DND-41 (cell line): ENCODE results near the gene HOXD4.

Experiments
- ATAC-seq: fragments of 200-7000 bp; cut with Tn5 transposase; 3 replicates; pipeline ENCODE4 v1.9.1; 2021; ENCODE audit warnings: low read depth; ENCODE audit not compliant: insufficient read depth
- DNase-seq: peaks from one replicate; pipeline ENCODE4 v3.0.0-alpha.2; 2020
- H2AFZ ChIP-seq: 2 replicates; pipeline ENCODE4 v1.6.0; 2012; ENCODE audit warnings: low read depth, low read length
- H3K27ac ChIP-seq: 2 replicates; pipeline ENCODE4 v1.5.1; 2012; ENCODE audit warnings: low read length, inconsistent platforms
- H3K27me3 ChIP-seq: fragments of 200-600 bp; sonication (generic); 2 replicates; pipeline ENCODE4 v1.6.0; 2012; ENCODE audit warnings: low read length, mild to moderate bottlenecking, inconsistent platforms; ENCODE audit not compliant: insufficient read depth, poor library complexity
- H3K36me3 ChIP-seq: 2 replicates; pipeline ENCODE4 v1.5.1; 2012; ENCODE audit warnings: low read length, inconsistent platforms; ENCODE audit not compliant: insufficient read depth
- H3K4me1 ChIP-seq: 2 replicates; pipeline ENCODE4 v1.5.1; 2012; ENCODE audit warnings: mild to moderate bottlenecking, low read length; ENCODE audit not compliant: insufficient read depth
- H3K4me2 ChIP-seq: 2 replicates; pipeline ENCODE4 v1.6.0; 2012; ENCODE audit warnings: mild to moderate bottlenecking, moderate library complexity, low read length, inconsistent platforms; ENCODE audit not compliant: insufficient read depth
- H3K4me3 ChIP-seq, 2 experiments: fragments of 200-600 bp in 1 of 2; shearing (Covaris generic) in 1 of 2; 2 replicates each; pipeline ENCODE4 v1.5.1; 2012 to 2016; ENCODE audit warnings: inconsistent platforms in 2 of 2, low read length in 2 of 2, mild to moderate bottlenecking in 2 of 2, low read depth in 1 of 2, moderate library complexity in 1 of 2
- H3K79me2 ChIP-seq: 2 replicates; pipeline ENCODE4 v1.6.0; 2012; ENCODE audit warnings: low read length, inconsistent platforms; ENCODE audit not compliant: insufficient read depth
- H3K9ac ChIP-seq: 2 replicates; pipeline ENCODE4 v1.6.0; 2012; ENCODE audit warnings: low read depth, mild to moderate bottlenecking, inconsistent platforms, low read length, moderate library complexity
- H3K9me3 ChIP-seq: 2 replicates; pipeline ENCODE4 v1.5.1; 2012; ENCODE audit warnings: low read length, moderate library complexity, mild to moderate bottlenecking, inconsistent platforms; ENCODE audit not compliant: insufficient read depth, severe bottlenecking
- H4K20me1 ChIP-seq: 2 replicates; pipeline ENCODE4 v1.6.0; 2012; ENCODE audit warnings: low read length; ENCODE audit not compliant: insufficient read depth
- EZH2 ChIP-seq: IDR thresholded peaks from 3 replicates; pipeline ENCODE4 v1.6.1; 2012; ENCODE audit warnings: borderline replicate concordance, low read depth, mild to moderate bottlenecking, moderate library complexity, low read length, inconsistent platforms; ENCODE audit not compliant: severe bottlenecking
- TF ChIP-seq, protein P1 (sequence below): IDR thresholded peaks from 2 replicates; pipeline ENCODE4 v1.5.1; 2012; ENCODE audit warnings: borderline replicate concordance, low read length, moderate library complexity, mild to moderate bottlenecking; ENCODE audit not compliant: poor library complexity, severe bottlenecking; ENCODE audit errors: extremely low read depth

Gene HOXD4

DNA sequence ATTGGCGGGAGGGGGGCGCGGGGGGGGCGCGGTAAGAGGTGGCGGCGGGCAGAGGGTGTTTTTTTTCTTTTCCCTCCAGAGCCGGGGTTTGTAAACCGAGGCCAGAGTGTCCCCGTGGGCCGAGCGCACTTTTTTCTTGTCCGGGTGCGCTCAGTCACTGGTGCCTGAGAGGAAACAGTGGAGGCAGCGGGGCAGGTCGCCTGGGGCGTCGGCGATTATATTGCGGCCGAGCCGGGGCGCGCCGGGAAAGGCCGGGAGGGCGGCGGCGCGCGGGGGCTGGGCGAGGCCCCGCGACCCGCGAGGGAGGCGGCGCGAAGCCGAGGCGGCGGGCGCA is 21.6 kb upstream of the HOXD4 start:
- ATAC-seq (no peak), DNase-seq (no peak)
- peaks cover 10% of the 10 kb centered on the region for H3K27me3 ChIP-seq
- H4K20me1 ChIP-seq, result no peaks in the 10 kb centered on the region
- peaks cover 4% of the 10 kb centered on the region; the same call in 1 of the 2 replicates for H3K4me1 ChIP-seq
- H3K36me3 ChIP-seq, result no peaks in the 10 kb centered on the region
- no peak overlapping the region for H3K27ac ChIP-seq
- no peaks in the 10 kb centered on the region for H3K9me3 ChIP-seq
- no peak overlapping the region for H3K9ac ChIP-seq
- H3K79me2 ChIP-seq, result no peaks in the 10 kb centered on the region
- H3K4me2 ChIP-seq, result no peak overlapping the region
- TF ChIP-seq, protein P1, sequence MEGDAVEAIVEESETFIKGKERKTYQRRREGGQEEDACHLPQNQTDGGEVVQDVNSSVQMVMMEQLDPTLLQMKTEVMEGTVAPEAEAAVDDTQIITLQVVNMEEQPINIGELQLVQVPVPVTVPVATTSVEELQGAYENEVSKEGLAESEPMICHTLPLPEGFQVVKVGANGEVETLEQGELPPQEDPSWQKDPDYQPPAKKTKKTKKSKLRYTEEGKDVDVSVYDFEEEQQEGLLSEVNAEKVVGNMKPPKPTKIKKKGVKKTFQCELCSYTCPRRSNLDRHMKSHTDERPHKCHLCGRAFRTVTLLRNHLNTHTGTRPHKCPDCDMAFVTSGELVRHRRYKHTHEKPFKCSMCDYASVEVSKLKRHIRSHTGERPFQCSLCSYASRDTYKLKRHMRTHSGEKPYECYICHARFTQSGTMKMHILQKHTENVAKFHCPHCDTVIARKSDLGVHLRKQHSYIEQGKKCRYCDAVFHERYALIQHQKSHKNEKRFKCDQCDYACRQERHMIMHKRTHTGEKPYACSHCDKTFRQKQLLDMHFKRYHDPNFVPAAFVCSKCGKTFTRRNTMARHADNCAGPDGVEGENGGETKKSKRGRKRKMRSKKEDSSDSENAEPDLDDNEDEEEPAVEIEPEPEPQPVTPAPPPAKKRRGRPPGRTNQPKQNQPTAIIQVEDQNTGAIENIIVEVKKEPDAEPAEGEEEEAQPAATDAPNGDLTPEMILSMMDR, result no peak
- TF ChIP-seq EZH2, result no peak
- no peak overlapping the region for H2AFZ ChIP-seq
- H3K4me3 ChIP-seq, result no peak overlapping the region

DNA sequence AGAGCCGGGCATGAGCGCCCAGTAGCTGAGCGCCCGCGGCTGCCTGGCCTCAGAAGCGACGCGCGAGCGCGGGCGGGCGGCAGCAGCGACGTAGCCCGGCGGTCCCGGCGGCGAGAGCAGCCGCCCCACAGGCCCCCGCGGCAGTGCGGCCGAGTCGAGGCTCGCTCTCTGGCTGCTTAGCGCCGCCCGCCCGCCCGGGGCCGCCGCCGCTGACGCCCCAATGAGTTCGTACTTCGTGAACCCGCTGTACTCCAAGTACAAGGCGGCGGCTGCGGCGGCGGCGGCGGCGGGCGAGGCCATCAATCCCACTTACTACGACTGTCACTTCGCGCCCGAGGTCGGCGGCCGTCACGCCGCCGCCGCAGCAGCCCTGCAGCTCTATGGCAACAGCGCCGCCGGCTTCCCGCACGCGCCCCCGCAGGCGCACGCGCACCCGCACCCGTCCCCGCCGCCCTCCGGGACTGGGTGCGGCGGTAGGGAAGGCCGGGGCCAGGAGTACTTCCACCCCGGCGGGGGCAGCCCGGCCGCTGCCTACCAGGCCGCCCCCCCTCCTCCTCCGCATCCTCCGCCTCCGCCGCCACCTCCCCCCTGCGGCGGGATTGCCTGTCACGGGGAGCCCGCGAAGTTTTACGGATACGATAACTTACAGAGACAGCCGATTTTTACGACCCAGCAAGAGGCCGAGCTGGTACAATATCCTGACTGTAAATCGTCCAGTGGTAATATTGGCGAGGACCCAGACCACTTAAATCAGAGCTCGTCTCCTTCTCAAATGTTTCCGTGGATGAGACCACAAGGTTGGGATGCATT is 21.0 kb upstream of the HOXD4 start:
- Histone ChIP-seq H3K4me3 (no peak overlapping the region), H3K79me2 (no peaks in the 10 kb centered on the region), H3K4me2 (no peak overlapping the region), H3K4me1 (peaks cover 4% of the 10 kb centered on the region; the same call in 1 of the 2 replicates), H3K27ac (no peak overlapping the region), H3K36me3 (no peaks in the 10 kb centered on the region), H3K9me3 (no peaks in the 10 kb centered on the region), H2AFZ (no peak overlapping the region), H4K20me1 (no peaks in the 10 kb centered on the region), H3K9ac (no peak overlapping the region), H3K27me3 (peaks cover 10% of the 10 kb centered on the region)
- no peak for DNase-seq
- no peak for ATAC-seq
- TF ChIP-seq, protein P1, result no peak
- TF ChIP-seq EZH2, result no peak

DNA sequence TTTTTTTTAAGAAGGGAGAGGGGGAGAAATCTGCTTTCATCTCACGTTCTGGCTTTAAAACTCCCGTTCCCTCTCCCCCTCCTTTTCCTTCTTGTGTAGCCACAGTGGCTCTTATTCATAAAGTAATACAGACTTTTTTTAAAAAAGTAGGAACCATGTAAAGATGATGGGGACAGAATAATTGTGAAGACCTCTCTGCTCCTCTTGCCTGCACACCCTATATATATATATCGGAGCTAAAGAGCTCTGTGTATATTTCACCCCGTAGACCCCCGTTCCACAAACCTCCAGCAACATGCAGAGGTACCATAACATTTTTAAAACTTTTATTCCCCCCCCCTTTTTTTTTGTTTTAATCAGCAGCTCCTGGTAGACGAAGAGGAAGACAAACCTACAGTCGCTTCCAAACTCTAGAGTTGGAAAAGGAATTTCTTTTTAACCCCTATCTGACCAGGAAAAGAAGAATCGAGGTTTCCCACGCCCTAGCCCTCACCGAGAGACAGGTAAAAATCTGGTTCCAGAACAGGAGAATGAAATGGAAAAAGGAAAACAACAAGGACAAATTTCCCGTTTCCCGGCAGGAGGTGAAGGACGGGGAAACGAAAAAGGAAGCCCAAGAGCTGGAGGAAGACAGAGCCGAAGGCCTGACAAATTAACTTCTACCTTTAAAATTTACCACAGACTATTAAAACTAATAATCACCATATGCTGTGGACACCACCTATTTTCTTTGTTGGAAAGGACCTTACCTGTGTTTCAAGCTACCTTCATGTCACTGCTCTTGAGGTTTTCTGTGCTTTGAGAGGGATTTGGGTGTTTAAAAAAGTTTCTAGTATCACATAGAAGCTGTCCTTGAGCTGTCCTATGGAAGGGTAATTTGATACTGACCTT is 20.1 kb upstream of the HOXD4 start:
- Histone ChIP-seq H3K4me2 (no peak overlapping the region), H3K27ac (no peak overlapping the region), H2AFZ (no peak overlapping the region), H3K4me3 (no peak overlapping the region), H3K36me3 (no peaks in the 10 kb centered on the region), H3K9me3 (no peaks in the 10 kb centered on the region), H3K9ac (no peak overlapping the region), H3K27me3 (peaks cover 10% of the 10 kb centered on the region), H3K4me1 (peaks cover 4% of the 10 kb centered on the region; the same call in 1 of the 2 replicates), H3K79me2 (no peaks in the 10 kb centered on the region), H4K20me1 (no peaks in the 10 kb centered on the region)
- TF ChIP-seq, protein P1, result no peak
- no peak for TF ChIP-seq EZH2
- DNase-seq (no peak), ATAC-seq (no peak)
